Left renal pelvis (tissue), 4 donors: ENCODE measurements around the gene ADGRA1. TPM values are rescaled to one million over a fixed set of nuclear protein-coding genes. Genes with fewer than 3 reads are reported as not detected.
A peak's percentile ranks its signal among the peaks of the same experiment; 100 is the strongest.
"Not testable (repeated sequence)": the region's sequence is repeated elsewhere in the genome, so short reads cannot be mapped to it uniquely, and the experiment has no call there.

Experiments used
- DNase-seq, 4 donors: peaks; one replicate each; pipeline ENCODE4 v3.0.0-alpha.2; 2013; ENCODE audit warnings: low read depth in 4 of 4, low spot score in 3 of 4
- polyA plus RNA-seq, 4 donors: library from polyadenylated mRNA; unstranded; fragments of 120-200 nt; gene quantifications; one replicate each; pipeline ENCODE4 v1.2.1, GENCODE V29; 2013; ENCODE audit not compliant: insufficient read length in 4 of 4

Gene ADGRA1
- polyA plus RNA-seq, 4 donors = 0.57 to 1.6 (median 1.2) TPM

DNA sequence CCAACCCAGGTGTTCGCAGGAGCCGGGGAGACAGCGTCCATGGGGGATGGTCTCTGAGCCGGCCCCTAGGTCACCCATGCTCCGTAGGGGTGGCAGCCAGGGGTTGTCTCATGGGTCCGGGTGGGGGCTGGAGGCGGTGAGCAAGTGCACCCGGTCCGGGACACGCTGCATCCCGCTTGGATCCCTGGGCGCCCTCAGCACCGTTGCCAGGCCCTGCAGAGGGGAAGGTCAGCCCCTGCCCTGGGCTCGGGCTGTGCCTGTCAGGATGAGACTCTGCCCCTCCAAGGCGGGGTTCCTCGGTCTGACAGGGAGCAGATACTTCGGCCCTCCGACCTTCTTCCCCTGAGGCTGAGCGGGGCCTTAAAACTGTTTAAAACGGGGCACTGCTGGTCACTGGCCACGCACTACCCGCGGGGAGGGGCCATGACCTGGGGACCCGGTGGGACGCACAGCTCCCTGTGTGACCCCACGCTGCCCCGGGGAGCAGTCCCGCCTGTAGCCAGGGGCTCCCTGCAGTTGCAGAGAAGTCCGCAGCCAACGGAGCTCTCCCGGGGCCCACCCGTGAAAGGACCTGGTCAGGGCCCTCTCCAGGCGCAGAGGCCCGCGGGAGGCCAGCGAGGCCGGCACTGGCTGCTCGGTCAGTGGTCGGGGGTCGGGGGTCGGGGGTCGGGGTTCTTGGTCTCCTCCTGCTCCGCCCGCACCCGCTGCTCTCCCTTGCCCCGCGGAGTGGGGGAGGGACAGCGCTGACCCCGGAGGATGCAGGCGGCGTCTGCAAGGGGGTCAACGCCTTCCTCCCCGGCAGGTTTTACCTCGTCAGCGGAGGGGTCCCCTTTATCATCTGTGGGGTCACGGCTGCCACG lies 38.9 kb downstream of the ADGRA1 start:
- no peak for DNase-seq

DNA sequence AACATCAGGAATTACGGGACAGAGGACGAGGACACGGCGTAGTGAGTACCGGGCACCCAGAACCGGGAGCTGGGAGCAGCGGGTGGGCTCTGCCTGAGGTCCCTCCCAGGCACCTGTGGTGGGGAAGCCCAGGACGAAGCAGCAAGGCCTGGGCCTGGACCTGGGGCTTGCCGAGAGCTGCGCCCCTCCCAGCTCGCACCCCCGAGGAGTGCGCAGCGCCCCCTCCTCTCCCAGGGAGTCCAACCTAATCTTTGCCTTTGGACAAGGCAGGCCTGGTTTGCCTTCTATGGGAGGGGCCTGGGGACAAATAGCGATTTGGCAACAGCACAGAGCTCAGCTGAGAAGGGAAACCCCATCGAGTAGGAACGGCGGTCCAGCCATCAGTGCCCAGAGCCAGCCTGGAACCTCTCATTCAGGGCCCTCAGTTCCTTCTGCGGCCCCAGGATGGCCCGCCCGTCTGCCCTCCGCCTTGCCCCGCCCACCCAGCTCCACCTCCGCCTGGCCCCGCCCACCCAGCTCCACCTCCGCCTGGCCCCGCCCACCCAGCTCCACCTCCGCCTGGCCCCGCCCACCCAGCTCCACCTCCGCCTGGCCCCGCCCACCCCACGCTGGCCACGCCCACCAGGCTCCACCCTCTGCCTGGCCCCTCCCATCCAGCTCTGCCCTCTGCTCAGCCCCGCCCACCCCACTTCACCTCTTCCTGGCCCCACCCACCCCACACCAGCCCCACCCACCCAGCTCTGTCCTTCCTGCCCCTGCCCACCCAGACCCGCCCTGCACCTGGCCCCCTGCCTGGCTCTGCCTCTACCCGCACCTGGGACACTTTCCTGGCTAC lies 39.8 kb downstream of the ADGRA1 start:
- no peak for DNase-seq

DNA sequence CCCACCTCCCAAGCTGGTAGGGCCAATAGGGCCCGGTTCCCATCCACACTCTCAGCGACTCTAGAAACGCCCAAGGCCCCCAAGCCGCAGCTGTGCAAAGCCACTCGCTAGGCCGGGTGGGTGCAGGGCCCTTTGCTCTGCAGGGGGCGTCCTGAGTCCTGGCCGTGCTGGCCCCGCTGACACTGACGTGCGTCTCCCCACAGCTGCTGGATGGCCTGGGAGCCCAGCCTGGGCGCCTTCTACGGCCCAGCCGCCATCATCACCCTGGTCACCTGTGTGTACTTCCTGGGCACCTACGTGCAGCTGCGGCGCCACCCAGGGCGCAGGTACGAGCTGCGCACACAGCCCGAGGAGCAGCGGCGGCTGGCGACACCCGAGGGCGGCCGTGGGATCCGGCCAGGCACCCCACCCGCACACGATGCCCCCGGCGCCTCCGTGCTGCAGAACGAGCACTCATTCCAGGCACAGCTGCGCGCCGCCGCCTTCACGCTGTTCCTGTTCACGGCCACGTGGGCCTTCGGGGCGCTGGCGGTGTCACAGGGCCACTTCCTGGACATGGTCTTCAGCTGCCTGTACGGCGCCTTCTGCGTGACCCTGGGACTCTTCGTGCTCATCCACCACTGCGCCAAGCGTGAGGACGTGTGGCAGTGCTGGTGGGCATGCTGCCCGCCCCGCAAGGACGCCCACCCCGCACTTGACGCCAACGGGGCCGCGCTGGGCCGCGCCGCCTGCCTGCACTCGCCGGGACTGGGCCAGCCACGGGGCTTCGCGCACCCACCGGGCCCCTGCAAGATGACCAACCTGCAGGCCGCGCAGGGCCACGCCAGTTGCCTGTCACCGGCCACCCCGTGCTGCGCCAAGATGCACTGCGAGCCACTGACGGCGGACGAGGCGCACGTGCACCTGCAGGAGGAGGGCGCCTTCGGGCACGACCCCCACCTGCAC lies 40.7 kb downstream of the ADGRA1 start:
- DNase-seq = no peak

DNA sequence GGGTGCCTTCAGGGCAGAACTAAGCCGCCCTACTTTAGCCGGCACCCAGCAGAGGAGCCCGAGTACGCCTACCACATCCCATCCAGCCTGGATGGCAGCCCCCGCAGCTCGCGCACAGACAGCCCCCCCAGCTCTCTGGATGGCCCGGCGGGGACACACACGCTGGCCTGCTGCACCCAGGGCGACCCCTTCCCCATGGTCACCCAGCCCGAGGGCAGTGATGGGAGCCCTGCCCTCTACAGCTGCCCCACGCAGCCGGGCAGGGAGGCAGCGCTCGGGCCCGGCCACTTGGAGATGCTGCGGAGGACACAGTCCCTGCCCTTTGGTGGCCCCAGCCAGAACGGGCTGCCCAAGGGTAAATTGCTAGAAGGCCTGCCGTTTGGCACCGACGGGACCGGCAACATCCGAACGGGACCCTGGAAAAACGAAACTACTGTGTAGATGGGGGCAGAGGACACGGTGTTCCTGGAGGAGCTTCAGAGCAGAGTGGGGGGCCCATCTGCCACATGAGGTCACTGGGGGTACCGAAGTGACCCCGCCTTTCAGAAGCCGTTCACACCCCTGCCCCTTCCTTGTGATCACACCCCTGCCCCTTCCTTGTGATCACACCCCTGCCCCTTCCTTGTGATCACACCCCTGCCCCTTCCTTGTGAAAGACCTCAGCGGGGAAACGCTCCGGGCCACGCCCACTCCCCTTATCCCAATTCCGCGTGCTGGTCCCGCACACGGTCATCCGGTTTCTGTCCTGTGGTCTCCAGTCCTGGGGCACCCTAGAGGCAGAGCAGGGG lies 41.5 kb downstream of the ADGRA1 start:
- no peak for DNase-seq

DNA sequence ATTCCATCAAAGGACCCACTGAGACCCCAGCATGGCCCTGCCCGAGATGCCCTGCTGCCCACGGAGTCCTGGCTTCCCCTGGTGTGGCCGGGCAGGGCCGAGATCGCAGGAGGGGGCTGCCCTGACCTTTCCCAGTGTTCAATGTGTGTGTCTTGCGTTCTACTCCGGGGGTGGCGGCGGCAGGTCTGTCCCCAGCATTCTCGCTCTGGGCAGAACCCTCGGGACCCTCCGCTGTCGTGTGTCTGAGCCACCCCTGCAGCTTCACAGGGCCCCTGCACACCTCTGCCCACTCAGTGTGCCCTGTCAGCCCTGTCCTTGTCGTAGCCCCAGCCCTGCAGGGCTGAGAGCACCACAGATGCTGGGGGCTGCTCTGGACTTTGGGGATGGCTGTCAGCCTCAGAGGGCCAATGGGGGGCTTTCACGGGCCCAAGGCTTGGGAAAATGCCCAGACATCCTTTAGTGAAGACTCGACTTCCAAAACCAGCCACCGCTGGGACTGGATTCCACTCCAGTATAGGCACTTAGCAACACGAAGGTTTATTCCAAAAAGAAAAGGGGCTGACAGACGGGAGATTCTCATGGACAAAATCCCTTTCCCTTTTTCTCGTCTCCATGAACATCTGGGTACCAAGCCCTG lies 42.3 kb downstream of the ADGRA1 start:
- no peak for DNase-seq

DNA sequence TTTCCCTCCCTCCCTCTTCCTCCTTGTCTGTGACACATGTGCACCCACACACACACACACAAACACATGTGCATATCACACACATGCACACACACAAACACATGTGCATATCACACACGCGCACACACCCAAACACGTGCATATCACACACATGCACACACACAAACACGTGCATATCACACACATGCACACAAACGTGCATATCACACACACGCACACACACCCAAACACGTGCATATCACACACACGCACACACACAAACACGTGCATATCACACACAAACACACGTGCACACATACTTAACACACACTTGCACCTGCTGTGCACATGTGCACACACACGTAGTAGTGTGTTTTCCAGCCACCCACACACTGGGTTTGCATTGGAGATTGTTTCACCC lies 42.9 kb downstream of the ADGRA1 start:
- DNase-seq = no peak

DNA sequence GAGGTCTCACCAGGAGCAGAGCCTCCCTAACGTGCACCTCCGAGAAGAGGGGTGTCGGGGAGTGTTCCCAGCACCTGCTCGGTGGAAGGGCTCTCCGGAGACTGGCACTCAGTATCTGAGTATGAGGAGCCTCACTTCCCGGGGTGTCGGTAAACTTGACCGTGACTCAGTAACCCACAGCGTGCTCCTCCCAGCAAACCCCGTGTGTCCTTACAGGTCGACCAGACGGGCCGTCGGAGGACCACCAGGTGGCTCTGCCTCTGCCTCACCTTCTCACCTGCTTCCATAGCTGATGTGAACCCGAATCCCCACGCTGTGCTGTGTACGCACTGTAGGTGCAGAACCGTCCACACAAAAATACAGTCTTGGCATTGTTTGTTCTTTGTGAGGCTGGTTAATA lies 43.3 kb downstream of the ADGRA1 start:
- DNase-seq = no peak

DNA sequence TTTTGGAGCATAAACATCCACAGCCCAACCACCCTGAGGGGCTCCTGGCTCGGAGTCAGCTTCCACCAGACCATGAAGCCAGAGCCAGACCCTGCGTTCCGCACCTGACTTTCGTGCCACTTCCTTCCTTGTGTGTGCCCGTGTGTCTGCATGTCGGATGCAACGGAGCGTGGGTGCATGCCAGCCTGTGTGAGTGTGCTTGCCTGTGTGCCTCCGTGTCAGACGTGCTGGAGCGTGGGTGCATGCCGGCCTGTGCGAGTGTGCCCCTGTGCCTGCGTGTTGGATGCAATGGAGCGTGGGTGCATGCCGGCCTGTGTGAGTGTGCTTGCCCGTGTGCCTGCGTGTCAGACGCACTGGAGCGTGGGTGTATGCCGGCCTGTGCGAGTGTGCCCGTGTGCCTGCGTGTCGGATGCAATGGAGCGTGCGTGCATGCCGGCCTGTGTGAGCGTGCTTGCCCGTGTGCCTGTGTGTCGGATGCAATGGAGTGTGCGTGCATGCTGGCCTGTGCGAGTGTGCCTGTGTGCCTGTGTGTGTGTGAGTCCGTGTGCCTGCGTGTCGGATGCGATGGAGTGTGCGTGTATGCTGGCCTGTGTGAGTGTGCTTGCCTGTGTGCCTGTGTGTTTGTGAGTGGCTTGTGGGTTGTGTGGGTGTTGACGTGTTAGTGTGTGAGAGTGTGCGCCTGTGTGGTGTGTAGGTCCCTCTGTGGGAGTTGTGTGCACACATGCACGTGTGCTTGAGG lies 44.2 kb downstream of the ADGRA1 start:
- DNase-seq = peak in 3 of 4 donors; percentile 32 to 61 (median 39)

DNA sequence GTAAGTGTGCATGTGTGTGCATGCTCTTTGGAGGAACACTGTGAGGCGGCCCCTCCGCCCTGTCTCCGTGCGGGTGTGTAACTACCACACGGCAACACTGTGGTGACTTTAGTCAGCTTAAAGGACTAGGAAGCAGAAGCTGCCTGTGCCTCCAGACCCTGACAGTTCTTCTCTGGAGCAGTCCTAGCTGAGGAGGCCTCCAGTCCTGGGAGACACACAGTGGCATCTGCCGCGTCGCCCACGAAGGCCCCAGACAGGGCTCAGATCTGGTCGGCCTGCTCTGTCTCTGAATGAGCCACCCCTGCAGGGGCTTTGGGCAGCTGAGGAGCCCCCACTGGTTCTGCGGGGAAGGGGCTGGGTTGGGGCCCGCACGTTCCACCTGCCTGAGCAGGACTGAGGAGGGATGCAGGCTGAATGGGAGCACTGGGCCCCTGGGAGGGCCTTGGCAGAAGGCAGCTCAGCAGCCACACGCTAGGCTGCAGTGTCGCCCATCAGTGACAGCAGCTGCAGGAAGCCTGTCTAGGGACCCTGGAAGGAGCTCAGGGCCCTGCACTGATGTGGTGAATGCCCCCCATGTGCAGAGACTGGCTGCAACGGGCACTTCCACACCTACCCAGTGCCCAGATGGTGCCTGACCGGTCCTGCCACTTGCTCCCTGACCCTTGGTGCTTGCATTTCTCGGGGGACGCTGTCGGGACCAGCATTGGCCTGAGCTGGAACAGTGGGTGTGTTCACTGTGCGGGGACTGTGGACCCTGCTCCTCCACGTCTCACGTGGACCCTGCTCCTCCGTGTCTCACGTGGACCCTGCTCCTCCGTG lies 45.0 kb downstream of the ADGRA1 start:
- no peak for DNase-seq

DNA sequence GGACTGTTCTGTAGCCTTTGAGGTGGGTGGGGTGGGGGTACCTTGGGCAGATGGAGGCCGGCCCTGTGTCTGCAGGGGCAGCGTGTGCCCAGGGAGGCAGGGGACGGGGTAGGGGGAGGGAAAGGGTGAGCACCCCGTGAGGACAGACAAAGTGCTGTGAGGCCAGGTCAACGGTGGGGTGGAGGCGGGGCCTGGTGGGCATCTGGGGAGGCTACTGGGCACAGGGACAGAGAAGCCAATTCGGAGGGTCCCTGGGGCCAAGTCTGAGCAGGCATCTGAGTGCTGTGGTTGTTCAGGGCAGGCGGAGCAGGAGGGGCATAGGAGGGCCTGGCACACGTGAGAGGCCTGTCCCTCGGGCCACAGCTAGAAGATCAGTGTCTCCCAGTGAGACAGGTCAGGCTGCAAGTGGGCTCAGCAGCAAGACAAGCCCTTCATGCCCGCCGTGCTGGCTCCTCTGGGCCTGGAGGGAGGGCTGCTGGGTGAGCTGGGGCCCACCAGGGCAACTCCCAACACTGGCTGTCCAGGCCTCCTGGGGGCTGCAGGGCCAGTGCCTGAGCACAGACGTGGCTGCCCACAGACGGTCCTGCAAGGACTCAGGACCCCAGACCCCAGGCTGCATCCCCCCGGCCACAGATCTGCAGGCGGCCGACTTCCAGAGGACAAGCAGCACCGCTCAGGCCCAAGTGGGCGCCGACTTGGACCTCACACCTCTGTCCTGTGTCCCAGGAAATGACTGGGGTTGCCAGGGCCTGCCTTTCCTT lies 45.9 kb downstream of the ADGRA1 start:
- no peak for DNase-seq

DNA sequence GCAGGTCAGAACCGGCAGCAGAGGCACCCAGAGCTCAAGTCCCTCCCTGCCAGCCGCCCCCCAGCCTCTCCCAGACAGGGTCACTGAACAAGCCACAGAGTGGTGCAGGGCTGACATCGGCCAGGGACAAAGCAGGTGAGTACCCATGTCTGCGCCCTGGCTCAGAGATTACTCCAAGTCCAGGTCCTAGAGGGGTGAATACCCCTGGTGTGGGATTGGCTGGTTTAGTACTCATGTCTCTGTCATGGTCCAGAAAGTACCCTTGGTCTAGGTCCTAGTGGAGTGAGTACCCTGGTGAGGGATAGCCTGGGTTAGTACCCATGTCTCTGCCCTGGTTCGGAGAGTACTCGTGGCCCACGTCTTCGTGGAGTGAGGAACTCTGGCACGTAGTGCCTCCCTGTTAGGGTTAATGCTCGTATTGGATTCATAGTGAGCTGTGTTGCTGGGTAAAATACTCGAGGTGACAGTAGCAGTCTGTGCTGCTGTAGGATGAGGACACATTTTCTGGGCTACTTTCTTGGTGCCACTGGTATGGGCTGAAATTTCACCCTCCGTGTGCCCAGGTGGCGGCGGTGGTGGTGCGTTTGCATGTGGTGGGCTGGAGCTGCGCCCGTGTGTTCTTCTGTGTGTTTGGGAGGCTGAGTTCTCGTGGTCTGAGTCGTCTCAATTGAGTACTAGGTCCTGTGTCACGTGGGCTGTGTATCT lies 46.8 kb downstream of the ADGRA1 start:
- no peak for DNase-seq

DNA sequence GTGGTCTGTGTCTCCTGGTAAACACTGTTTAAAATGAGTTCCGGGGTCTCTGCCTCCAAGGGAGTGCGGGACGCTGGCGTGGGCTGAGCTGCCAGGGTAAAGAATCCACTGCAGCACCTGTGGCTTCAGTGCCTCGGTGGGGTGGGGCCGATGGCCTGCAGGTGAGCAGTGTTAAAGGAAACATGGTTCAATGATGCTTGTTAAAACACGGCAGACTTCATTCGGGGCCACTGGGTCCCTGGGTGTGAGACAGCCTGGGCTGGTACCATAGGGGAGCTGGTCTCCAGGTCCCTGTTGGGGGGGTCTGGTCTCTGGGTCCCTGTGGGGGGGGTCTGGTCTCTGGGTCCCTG lies 47.4 kb downstream of the ADGRA1 start:
- no peak for DNase-seq

DNA sequence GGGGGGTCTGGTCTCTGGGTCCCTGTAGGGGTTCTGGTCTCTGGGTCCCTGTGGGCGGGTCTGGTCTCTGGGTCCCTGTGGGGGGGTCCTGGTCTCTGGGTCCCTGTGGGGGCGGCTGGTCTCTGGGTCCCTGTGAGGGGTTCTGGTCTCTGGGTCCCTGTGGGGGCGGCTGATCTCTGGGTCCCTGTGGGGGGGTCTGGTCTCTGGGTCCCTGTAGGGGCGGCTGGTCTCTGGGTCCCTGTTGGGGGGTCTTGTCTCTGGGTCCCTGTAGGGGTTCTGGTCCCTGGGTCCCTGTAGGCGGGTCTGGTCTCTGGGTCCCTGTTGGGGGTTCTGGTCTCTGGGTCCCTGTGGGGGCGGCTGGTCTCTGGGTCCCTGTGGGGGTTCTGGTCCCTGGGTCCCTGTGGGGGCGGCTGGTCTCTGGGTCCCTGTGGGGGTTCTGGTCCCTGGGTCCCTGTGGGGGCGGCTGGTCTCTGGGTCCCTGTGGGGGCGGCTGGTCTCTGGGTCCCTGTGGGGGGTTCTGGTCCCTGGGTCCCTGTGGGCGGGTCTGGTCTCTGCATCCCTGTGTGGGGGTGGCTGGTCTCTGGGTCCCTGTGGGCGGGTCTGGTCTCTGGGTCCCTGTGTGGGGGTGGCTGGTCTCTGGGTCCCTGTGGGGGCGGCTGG lies 49.9 kb downstream of the ADGRA1 start:
- DNase-seq = not testable (repeated sequence)

DNA sequence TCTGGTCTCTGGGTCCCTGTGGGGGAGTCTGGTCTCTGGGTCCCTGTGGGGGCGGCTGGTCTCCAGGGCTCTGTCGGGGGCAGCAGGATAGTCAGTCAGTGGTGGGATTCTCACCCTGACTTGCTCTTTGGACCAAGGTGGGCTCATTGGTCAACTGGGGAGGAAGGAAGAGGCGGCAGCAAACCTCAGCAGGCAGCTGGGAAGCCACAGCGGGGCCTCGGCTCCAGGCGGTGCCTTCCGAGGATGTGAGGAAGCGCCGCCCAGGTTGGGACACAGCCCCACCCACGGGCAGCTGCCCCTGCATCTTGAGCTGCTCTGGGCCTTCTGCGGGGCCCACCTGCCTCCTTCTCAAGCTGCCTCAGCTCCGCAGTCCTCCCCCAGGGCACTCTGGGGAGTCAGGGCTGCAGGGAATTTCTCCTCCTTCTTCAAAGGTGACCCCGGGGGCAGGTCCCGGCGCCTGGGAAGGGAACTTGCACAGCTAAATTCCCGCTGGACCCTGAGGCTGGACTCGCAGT lies 51.9 kb downstream of the ADGRA1 start:
- no peak for DNase-seq

DNA sequence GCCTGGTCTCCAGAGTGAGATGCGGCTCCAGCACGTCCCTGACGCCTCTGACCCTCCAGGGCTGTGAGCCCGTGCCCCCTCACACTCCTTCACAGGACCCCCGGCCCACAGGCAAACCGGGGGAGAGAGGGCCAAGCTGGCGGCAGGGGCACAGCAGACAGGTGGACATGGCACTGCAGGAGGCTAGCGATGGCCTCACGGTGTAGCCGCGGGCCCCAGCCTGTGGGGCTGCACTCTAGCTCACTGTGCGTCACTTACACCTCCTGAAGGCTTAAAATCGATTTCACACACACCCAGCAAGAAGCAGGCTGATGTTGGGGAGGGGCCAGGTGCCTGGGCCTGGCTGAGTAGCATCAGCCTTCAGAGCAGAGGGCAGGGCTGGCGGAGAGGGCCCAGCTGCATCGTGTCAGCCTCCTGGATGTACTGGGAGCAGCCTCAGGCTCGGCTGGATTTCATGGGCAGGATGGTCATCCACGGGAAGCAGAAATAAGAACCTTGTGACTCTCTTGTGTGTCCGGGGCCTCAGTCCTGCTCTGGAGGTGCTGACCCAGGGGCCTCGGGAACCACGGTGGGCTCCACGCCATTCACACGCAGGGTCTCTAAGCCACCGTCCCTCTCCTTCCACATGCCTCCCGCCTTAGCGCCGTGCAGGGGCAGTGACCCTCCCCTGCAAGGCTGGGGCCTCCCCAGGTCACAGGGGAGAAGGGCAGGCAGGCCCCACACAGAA lies 52.9 kb downstream of the ADGRA1 start:
- no peak for DNase-seq
